ENCODE measurements around the gene ZRSR2.
A peak's percentile ranks its signal among the peaks of the same experiment; 100 is the strongest.

Gene ZRSR2

DNA sequence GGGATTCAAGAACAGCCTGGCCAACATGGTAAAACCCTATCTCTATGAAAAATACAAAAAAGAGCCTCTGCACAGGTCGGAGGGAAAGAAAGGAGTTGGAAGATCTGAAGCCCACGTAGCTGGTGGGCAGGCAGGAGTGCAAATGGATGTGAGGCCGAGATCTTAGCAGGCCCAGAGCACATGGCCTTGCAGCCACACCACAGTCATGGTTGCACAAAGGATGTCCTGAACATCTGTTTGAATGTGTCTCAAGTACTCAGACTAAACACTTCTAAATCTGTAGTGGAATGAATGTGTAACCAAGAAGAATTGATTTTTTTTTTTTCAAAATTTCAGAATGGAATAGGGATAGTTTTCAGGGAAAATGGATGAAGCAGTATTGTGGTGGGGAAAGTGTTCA is 41.4 kb upstream of the ZRSR2 start:
- H3K9me3 ChIP-seq = no peaks in the 10 kb centered on the region
- no peaks in the 10 kb centered on the region for H3K36me3 ChIP-seq
- H3K27ac ChIP-seq = no peak overlapping the region
- no peak overlapping the region for H3K4me3 ChIP-seq (ENCODE audit: low read depth in 1 of 2, low read length in 1 of 2)
- H3K27me3 ChIP-seq = no peaks in the 10 kb centered on the region
- H3K4me1 ChIP-seq (ENCODE audit: control insufficient read depth in 1 of 2, insufficient read depth in 1 of 2, low read depth in 1 of 2, low read length in 1 of 2) = peaks cover 15 to 19% of the 10 kb centered on the region in 2 experiments
- TF ChIP-seq, protein P1, sequence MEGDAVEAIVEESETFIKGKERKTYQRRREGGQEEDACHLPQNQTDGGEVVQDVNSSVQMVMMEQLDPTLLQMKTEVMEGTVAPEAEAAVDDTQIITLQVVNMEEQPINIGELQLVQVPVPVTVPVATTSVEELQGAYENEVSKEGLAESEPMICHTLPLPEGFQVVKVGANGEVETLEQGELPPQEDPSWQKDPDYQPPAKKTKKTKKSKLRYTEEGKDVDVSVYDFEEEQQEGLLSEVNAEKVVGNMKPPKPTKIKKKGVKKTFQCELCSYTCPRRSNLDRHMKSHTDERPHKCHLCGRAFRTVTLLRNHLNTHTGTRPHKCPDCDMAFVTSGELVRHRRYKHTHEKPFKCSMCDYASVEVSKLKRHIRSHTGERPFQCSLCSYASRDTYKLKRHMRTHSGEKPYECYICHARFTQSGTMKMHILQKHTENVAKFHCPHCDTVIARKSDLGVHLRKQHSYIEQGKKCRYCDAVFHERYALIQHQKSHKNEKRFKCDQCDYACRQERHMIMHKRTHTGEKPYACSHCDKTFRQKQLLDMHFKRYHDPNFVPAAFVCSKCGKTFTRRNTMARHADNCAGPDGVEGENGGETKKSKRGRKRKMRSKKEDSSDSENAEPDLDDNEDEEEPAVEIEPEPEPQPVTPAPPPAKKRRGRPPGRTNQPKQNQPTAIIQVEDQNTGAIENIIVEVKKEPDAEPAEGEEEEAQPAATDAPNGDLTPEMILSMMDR (IDR thresholded peaks at IDR 0.05) = no peak

DNA sequence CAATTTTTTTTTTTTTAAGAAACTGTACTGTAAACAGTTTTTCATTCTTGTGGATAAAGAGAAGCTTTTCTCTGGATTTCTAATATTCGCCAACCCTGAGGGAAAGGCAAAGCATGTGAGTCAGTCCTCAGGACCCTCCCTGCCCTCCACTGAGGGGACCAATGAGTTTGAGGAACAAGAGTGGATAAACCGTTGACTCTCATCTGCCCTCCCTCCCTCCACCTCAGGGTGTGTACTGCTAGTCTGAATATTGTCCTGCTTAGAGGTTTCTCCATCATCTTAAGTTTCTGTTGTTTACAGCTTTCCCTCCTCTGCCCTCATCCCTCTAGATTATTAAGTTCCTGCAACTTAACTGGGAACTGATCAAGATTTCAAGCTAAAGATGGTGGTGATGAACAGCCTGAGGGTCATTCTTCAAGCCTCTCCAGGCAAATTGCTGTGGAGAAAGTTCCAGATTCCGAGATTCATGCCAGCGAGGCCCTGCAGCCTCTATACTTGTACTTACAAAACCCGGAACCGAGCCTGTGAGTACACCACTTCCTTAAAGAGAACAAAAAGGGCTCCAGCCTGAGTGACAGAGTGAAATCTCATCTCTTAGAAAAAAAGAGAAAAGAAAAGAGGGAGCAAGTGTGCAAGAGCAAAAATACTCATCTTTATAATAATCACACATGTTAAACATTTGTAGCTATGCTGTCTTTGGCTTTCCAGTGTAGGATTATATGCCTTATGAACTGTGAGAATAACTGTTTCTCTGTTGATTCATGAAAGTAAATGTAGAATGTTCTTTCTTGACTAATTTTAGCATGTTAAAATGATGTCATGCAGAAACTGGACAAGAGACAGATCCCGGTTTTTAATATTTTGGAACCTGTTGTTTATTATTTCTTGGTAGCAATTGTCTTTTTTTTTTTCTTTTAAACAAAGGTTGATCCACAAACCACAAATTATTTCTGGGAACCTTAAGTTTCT is 40.4 kb upstream of the ZRSR2 start:
- H3K9me3 ChIP-seq = no peaks in the 10 kb centered on the region
- no peaks in the 10 kb centered on the region for H3K27me3 ChIP-seq
- peaks cover 15 to 19% of the 10 kb centered on the region in 2 experiments for H3K4me1 ChIP-seq (ENCODE audit: control insufficient read depth in 1 of 2, insufficient read depth in 1 of 2, low read depth in 1 of 2, low read length in 1 of 2)
- H3K27ac ChIP-seq = peak overlapping the region; percentile 84
- H3K36me3 ChIP-seq = no peaks in the 10 kb centered on the region
- TF ChIP-seq, protein P1 (IDR thresholded peaks at IDR 0.05) = no peak
- H3K4me3 ChIP-seq (ENCODE audit: low read depth in 1 of 2, low read length in 1 of 2) = no peak overlapping the region

DNA sequence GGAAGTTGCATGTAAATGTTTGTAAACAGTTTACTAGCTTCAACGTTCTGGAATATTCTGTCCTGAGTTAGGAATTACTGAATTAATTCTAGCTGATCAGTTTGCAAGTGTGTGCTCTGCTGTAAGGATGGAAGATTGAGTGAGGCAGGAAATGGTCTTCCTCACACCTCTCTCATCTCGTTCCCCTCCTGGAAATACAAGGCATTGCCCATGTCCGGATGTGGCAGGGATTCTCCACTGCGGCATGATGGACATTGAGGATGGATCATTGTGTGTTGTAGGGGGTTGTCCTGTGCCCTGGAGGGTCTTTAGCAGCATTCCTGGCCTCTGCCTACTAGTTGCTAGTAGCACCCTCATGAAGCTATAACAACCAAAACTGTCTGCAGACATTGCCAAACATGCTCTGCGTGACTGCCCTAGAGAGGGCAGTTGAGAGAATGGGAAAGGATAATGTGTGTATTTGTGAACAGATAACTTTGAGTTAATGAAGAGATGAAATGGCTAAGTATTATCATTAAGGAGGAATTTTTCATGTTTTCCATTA is 39.6 kb upstream of the ZRSR2 start:
- Histone ChIP-seq H3K27me3 (no peaks in the 10 kb centered on the region), H3K4me1 (ENCODE audit: control insufficient read depth in 1 of 2, insufficient read depth in 1 of 2, low read depth in 1 of 2, low read length in 1 of 2) (peaks cover 15% of the 10 kb centered on the region in 2 experiments), H3K36me3 (no peaks in the 10 kb centered on the region), H3K9me3 (no peaks in the 10 kb centered on the region), H3K27ac (peak overlapping the region; percentile 84), H3K4me3 (ENCODE audit: low read depth in 1 of 2, low read length in 1 of 2) (no peak overlapping the region)
- TF ChIP-seq, protein P1 (IDR thresholded peaks at IDR 0.05) = no peak

DNA sequence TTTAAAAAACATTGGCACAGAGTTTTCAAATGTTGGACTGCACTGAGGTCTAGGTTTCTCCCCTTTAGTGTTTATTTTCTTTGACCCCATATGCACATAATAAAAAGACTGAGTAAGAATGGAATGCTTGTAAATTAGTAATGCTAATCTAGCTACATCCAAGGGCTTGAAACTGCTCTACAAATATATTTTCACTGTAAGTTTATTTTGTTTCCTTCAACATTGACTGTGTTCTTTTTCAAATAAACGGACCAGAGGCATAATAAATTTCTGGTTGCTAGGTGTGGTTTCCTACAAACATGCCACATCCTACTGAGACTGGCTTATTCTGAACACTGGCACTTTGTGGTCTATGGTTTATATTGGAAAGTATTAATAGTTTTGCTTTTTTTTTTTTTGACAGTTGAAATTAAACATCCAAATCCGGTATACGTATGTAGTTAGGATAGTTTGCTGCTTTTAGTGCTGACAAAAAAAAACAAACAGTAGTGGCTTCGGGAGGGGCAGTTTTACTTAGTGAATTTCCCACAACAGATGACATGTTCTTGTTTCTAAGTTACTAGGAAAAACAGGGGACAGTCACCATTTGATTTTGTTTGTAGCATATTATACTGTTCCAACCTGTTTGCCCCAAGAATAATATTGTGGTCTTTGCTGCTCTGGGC is 39.0 kb upstream of the ZRSR2 start:
- Histone ChIP-seq H3K4me1 (ENCODE audit: control insufficient read depth in 1 of 2, insufficient read depth in 1 of 2, low read depth in 1 of 2, low read length in 1 of 2) (peaks cover 15% of the 10 kb centered on the region in 2 experiments), H3K27me3 (no peaks in the 10 kb centered on the region), H3K9me3 (no peaks in the 10 kb centered on the region), H3K4me3 (ENCODE audit: low read depth in 1 of 2, low read length in 1 of 2) (no peak overlapping the region), H3K27ac (no peak overlapping the region), H3K36me3 (no peaks in the 10 kb centered on the region)
- TF ChIP-seq, protein P1 (IDR thresholded peaks at IDR 0.05) = no peak

DNA sequence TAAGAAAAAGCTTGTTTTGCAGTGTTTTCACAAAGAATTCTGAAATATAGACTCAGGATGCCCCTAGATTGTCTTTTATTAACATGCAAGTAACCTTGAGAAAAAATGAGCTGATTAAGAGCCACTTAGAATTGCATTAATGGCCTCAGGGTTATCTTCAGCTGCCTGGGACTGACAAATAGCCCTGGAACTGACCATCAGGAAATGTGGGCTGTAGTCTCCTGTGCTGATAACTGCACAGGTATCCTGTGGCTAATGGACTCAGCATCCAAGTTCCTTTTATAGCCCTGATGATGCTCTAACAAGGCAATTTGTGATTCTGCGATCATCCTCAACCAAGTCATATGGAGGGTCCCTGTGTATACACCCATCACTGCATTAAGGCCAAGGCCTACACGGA is 35.2 kb upstream of the ZRSR2 start:
- Histone ChIP-seq H3K9me3 (no peaks in the 10 kb centered on the region), H3K4me3 (ENCODE audit: low read depth in 1 of 2, low read length in 1 of 2) (no peak overlapping the region), H3K36me3 (no peaks in the 10 kb centered on the region), H3K4me1 (ENCODE audit: control insufficient read depth in 1 of 2, insufficient read depth in 1 of 2, low read depth in 1 of 2, low read length in 1 of 2) (peaks cover 8% of the 10 kb centered on the region in 2 experiments), H3K27me3 (no peaks in the 10 kb centered on the region), H3K27ac (no peak overlapping the region)
- TF ChIP-seq, protein P1 (IDR thresholded peaks at IDR 0.05) = no peak
